C4-2B (cell line): ENCODE data around the gene UPK3BL1.
"Not testable (repeated sequence)": the region's sequence is repeated elsewhere in the genome, so short reads cannot be mapped to it uniquely, and the experiment has no call there.

Experiments used
- ZFX ChIP-seq: fragments of 450-650 bp; IDR thresholded peaks from 2 replicates; pipeline ENCODE4 v1.6.1; 2017
- TF ChIP-seq, protein P1 (sequence below): fragments of 450-650 bp; conservative IDR thresholded peaks from 2 replicates; pipeline ENCODE4 v1.5.1; 2017; ENCODE audit warnings: mild to moderate bottlenecking

DNA sequence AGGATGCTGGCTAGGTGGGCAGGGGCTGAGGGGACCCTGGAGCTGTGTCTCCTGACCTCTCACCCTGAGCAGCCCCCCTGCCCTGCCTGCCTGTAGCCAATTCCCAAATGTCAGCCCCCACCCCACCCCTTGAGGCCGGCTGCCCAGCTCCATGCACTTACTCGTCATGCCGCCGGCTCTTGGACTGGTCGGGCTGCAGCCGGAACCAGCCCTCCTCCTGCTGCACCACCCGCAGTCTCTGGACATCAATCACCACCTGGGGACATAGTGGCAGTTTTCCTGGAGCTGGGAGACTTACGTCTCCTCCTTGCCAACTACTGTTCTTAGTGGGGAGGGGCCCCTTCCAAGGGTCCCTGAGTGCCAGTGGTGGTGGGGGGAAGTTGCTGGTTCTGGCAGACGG lies 42.9 kb downstream of the UPK3BL1 start:
- TF ChIP-seq, protein P1, sequence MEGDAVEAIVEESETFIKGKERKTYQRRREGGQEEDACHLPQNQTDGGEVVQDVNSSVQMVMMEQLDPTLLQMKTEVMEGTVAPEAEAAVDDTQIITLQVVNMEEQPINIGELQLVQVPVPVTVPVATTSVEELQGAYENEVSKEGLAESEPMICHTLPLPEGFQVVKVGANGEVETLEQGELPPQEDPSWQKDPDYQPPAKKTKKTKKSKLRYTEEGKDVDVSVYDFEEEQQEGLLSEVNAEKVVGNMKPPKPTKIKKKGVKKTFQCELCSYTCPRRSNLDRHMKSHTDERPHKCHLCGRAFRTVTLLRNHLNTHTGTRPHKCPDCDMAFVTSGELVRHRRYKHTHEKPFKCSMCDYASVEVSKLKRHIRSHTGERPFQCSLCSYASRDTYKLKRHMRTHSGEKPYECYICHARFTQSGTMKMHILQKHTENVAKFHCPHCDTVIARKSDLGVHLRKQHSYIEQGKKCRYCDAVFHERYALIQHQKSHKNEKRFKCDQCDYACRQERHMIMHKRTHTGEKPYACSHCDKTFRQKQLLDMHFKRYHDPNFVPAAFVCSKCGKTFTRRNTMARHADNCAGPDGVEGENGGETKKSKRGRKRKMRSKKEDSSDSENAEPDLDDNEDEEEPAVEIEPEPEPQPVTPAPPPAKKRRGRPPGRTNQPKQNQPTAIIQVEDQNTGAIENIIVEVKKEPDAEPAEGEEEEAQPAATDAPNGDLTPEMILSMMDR: not testable (repeated sequence)
- not testable (repeated sequence) for TF ChIP-seq ZFX
